Ovary (tissue), 9 donors: Measurements from ENCODE around the gene SCN5A. TPM values are rescaled to one million over a fixed set of nuclear protein-coding genes. Genes with fewer than 3 reads are reported as not detected.

ENCODE experiments used
- DNase-seq, 5 donors: peaks; one replicate each; pipeline ENCODE4 v3.0.0-alpha.2; 2019 to 2020
- H3K27ac ChIP-seq, 2 donors: fragments of 200-600 bp; one replicate each; pipeline versions ENCODE4 v1.5.1 to v1.8.0; 2019 to 2022
- H3K27me3 ChIP-seq: fragments of 200-600 bp; one replicate; pipeline ENCODE4 v1.8.0; 2022
- H3K36me3 ChIP-seq: fragments of 200-600 bp; sonication (generic); one replicate; pipeline ENCODE4 v1.5.1; 2019
- H3K4me1 ChIP-seq: one replicate; pipeline ENCODE4 v1.8.1; 2013; ENCODE audit warnings: mild to moderate bottlenecking, moderate library complexity; ENCODE audit not compliant: insufficient read depth
- H3K4me3 ChIP-seq: fragments of 200-600 bp; sonication (generic); one replicate; pipeline ENCODE4 v1.5.1; 2017
- H3K9me3 ChIP-seq, 2 donors: fragments of 200-600 bp in 1 of 2; sonication (generic) in 1 of 2; one replicate each; pipeline versions ENCODE4 v1.5.1 to v1.8.1; 2013 to 2019; ENCODE audit warnings: mild to moderate bottlenecking in 1 of 2, moderate library complexity in 1 of 2
- EP300 ChIP-seq: sonication (generic); formaldehyde crosslinking; IDR thresholded peaks from one replicate; pipeline ENCODE4 v1.6.1; 2017; ENCODE audit warnings: antibody characterized with exemption
- POLR2A ChIP-seq: fragments of 450-650 bp; IDR thresholded peaks from one replicate; pipeline ENCODE4 v1.6.1; 2017; ENCODE audit warnings: antibody characterized with exemption, mild to moderate bottlenecking, moderate library complexity
- WGBS, 3 donors: extraction: QIAGEN DNeasy Blood & Tissue Kit in 1 of 3; methylation state at CpG; one replicate each; pipeline versions ENCODE4 v1.1.5 to v1.1.7; 2013 to 2017; 5-methylcytosine and 5-hydroxymethylcytosine counted together
- intact Hi-C, 4 donors: fragments of 100-400 bp; cut with DNase I; formaldehyde crosslinking; loops; one replicate each; pipeline versions ENCODE4 v1.11.0 to v1.15.1; 2022 to 2023
- polyA plus RNA-seq, 2 donors: library from polyadenylated mRNA; stranded (reverse); fragments of 200-250 nt in 1 of 2; fragments of 350-450 nt in 1 of 2; fragmentation: Illumina TruSeq in 1 of 2; extraction: RNeasy Lipid Tissue Mini Kit (QIAGEN cat#74804) in 1 of 2; gene quantifications; one replicate each; pipeline ENCODE4 v1.2.3, GENCODE V29; 2013 to 2014
- total RNA-seq, 7 donors: library from RNA; depleted of rRNA in 2 of 7; stranded (reverse); fragments of >200 nt in 2 of 7; fragmentation: NEBNext Ultra II Directional in 3 of 7; extraction: Animal tissue kit (Norgen Biotek cat#: 25700) in 3 of 7; gene quantifications; one replicate each; pipeline versions ENCODE4 v1.1.0 to v1.2.4, GENCODE V29; 2016 to 2023
- TF ChIP-seq, protein P1 (sequence below), 3 donors: fragments of 450-650 bp in 2 of 3; fragments of 200-600 bp in 1 of 3; IDR thresholded peaks; one replicate each; pipeline versions ENCODE4 v1.5.1 to v1.8.0; 2016 to 2022; ENCODE audit warnings: antibody characterized with exemption in 3 of 3, mild to moderate bottlenecking in 1 of 3
- donor health status: DM: no; HTN: no; CAD: no; lungs with moderate emphysema.
- donor health status: DM: no; HTN: no; CAD: no.
- donor health status: Bipolar disorder and iron deficiency.
- donor health status: DM: yes; HTN: yes; CAD: no.
- donor health status: DM: no; HTN: no; CAD: no.
- donor health status: DM: yes; HTN: yes; CAD: no.

The SCN5A gene
- total and polyA plus RNA-seq, 9 donors = 0.67 to 4.7 (median 2.1) TPM

DNA sequence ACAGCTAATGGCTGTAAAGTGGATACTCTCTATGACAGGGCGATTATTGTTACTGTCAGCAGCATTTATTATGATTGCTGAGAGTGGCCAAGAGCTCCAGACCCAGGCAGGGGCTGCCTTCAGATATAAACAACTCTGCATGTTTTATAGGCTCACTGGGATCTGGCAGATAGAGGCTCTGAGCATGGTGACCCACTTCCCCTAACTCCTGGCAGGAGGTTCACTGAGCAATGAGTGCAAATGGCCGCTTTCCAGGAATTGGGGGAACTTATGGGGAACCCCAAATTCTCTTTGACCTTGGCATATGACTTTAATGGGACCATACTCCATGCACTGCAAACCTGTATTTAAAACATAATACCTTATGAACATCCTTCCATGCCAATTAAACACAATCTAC is 59.0 kb downstream of the SCN5A start:
- Histone ChIP-seq H3K9me3 (no peaks in the 10 kb centered on the region), H3K36me3 (no peaks in the 10 kb centered on the region), H3K4me3 (no peak overlapping the region), H3K4me1 (no peaks in the 10 kb centered on the region), H3K27ac (no peak overlapping the region), H3K27me3 (no peaks in the 10 kb centered on the region)
- no peak for DNase-seq
- 75 to 88% (median 75%) methylated on average over 2 of the region's 2 CpGs for WGBS, 3 donors
- TF ChIP-seq EP300 (no peak), POLR2A (no peak)
- TF ChIP-seq, protein P1, sequence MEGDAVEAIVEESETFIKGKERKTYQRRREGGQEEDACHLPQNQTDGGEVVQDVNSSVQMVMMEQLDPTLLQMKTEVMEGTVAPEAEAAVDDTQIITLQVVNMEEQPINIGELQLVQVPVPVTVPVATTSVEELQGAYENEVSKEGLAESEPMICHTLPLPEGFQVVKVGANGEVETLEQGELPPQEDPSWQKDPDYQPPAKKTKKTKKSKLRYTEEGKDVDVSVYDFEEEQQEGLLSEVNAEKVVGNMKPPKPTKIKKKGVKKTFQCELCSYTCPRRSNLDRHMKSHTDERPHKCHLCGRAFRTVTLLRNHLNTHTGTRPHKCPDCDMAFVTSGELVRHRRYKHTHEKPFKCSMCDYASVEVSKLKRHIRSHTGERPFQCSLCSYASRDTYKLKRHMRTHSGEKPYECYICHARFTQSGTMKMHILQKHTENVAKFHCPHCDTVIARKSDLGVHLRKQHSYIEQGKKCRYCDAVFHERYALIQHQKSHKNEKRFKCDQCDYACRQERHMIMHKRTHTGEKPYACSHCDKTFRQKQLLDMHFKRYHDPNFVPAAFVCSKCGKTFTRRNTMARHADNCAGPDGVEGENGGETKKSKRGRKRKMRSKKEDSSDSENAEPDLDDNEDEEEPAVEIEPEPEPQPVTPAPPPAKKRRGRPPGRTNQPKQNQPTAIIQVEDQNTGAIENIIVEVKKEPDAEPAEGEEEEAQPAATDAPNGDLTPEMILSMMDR (IDR thresholded peaks at IDR 0.05) = no peak
- intact Hi-C loops = no loop called here

DNA sequence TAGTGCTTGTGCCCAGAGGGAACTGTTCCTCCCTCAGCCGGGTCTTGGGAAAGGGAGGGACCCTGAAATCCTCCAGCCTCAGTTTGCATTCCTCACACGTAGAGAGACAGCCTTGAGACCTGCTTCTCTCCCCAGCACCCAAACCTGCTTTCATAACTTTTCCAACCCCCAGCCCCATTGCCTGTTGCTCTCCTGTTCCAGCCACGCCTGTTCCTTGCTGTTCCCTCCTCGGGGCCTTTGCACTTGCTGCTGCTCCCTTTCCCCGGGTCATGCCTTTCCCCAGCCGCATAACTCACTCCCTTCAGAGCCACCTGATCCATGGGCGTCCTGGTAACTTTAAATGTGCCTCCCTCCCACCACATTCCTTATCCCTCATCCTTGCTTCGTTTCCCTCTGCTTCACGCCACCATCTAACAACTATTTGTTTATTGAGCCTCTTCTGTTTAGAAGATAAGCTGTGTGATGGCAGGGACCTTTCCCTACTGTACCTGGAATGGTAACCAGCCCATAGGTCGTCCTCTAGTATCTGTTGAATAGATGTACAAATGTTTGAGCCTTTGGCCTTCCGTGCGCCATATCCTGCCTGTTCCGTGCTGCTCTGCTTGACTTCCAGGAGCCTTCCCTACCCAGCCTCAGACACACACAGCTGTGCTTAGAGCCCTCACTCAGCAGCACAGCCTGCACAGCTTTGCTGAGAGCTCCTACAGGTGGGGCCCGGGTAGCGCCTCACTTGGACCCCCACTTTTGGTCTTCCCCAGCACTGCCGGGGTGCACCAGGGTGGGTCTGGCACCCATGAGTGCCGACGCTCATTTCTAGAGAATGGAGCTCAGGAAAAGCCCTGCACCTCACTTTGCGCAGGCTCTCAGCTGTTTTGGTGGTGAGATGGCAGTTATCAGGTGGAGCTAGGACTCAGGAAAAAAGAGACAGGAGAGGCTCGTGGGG is 60.2 kb downstream of the SCN5A start:
- no peak overlapping the region for H3K27ac ChIP-seq
- H3K27me3 ChIP-seq = no peaks in the 10 kb centered on the region
- WGBS, 3 donors = 80 to 82% (median 81%) methylated on average over 20 of the region's 20 CpGs
- TF ChIP-seq, protein P1 (IDR thresholded peaks at IDR 0.05) = no peak
- TF ChIP-seq POLR2A (no peak), EP300 (no peak)
- H3K9me3 ChIP-seq = no peaks in the 10 kb centered on the region
- DNase-seq = peak in 2 of 5 donors; percentile 6 to 12
- no peaks in the 10 kb centered on the region for H3K4me1 ChIP-seq
- no peak overlapping the region for H3K4me3 ChIP-seq
- intact Hi-C loops = no loop called here
- H3K36me3 ChIP-seq = no peaks in the 10 kb centered on the region

DNA sequence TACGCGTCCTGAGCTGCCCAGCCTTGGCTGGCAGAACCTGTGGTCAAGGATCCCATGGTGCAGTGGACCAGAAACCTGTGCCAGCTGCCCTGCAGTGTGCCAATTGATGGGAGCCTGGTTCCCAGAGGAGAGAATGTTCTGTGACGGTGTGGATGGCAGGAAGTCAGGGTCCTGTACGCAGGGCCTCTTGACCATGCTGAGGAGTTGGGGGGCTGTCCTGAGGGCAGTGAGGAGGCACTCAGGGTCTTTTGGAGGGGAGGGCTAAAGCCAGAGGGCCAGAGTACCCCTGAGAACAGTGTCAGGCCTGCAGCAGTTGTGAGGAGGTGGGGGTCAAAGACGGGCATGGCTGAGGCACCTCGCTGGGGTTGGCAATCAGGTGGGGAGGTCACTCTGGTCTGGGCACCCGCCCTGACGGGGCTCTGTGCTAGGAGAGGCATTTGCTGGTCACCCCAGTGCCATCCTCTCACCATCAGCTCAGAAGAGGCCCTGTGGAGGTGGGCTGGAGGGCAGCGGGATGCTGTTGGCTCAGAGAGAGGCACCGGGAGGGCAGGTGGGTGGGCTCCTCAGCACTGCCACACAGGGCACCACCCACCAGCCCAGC is 61.0 kb downstream of the SCN5A start:
- Histone ChIP-seq H3K9me3 (no peaks in the 10 kb centered on the region), H3K4me1 (no peaks in the 10 kb centered on the region), H3K27me3 (no peaks in the 10 kb centered on the region), H3K27ac (no peak overlapping the region), H3K4me3 (no peak overlapping the region), H3K36me3 (no peaks in the 10 kb centered on the region)
- TF ChIP-seq EP300 (no peak), POLR2A (no peak)
- TF ChIP-seq, protein P1 (IDR thresholded peaks at IDR 0.05) = no peak
- intact Hi-C loops = no loop called here
- WGBS, 3 donors = 64 to 73% (median 65%) methylated on average over 9 to 10 of the region's 10 CpGs
- peak in 2 of 5 donors; percentile 2 to 15 for DNase-seq

DNA sequence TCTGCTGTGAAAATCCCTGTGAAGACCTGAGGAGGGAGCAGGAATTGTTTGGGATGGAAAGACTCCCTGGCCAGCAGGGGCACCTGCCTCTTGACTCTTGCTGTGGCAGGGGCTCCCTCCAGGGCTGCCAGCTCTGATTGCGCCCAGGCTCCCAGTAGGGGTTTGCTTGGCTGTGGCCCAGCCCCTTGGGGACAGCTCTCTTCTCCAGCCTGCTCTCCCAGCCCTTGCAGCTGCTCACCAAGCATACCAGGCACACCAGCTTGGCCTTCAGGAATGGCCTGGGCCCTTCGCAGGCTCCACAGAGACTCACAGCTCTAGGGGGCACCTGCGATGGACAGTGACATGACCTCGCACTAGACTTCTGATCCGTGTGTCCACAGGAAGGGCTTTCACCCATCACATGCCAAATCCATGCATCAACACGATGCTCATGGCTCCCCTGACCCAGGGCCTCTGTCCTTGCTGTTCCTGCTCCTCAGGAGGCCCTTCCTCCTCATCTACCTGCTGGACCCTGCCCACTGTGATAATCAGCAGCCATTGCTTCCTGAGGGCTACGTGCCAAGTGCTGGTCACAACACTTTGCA is 61.8 kb downstream of the SCN5A start:
- Histone ChIP-seq H3K27me3 (no peaks in the 10 kb centered on the region), H3K9me3 (no peaks in the 10 kb centered on the region), H3K4me1 (no peaks in the 10 kb centered on the region), H3K4me3 (no peak overlapping the region), H3K27ac (no peak overlapping the region), H3K36me3 (no peaks in the 10 kb centered on the region)
- DNase-seq = peak in 1 of 5 donors; percentile 9
- intact Hi-C loops = no loop called here
- 84 to 91% (median 85%) methylated on average over 7 of the region's 7 CpGs for WGBS, 3 donors
- TF ChIP-seq, protein P1 (IDR thresholded peaks at IDR 0.05) = no peak
- TF ChIP-seq EP300 (no peak), POLR2A (no peak)
